GM19452 (cell line): Measurements from ENCODE around the gene XAGE2.

Experiments
- ATAC-seq: cut with Tn5 transposase; IDR thresholded peaks from one replicate; pipeline ENCODE4 v1.9.1; 2021; ENCODE audit not compliant: unreplicated experiment

The XAGE2 gene

DNA sequence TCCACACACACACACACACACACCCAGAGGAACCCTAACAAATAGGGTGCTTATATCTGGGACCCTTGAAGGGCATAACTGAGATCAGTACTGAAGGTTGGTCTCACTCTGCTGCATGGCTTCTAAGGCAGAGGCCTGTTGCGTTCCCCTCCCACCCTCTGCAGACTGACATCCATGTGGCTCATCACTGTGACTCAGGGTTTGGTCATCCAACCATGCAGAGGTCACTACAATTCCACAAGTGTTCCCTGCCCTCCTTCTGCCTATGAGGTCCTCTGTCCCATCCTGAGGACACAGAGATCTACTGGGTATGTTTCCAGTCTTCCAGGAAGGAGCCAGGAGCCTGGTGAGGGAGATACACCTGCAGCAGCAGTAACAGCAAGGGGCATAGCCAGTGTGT is 55.8 kb downstream of the XAGE2 start:
- no peak for ATAC-seq
